Measurements from ENCODE around the gene F13B. TPM values are rescaled to one million over a fixed set of nuclear protein-coding genes. Genes with fewer than 3 reads are reported as not detected.

F13B gene
- total and polyA plus RNA-seq, 2 donors (not counting 3 experiments of a cell fraction or from before 2014, with no cell fraction given), result not detected

- H3K79me2 ChIP-seq (ENCODE audit: control insufficient read depth, insufficient read depth, low read length), result no peaks in the 10 kb centered on the region
- H3K27ac ChIP-seq (ENCODE audit: insufficient read depth, low read depth, low read length), result no peak overlapping the region
- H4K20me1 ChIP-seq (replicated peaks; ENCODE audit: control insufficient read depth, extremely low read depth, insufficient read depth, low read length), result no peaks in the 10 kb centered on the region
- FAIRE-seq (no peak), DNase-seq (ENCODE audit: low read depth, low spot score) (no peak)
- H3K36me3 ChIP-seq (ENCODE audit: control insufficient read depth in 2 of 2, extremely low read depth in 1 of 2, insufficient read depth in 2 of 2, low read length in 2 of 2), result no peaks in the 10 kb centered on the region
- dilution Hi-C loops (cut with MboI; ENCODE audit: extremely low pct_ligation_motif_present, low sequenced_read_pairs) (no loop called here), intact Hi-C loops (cut with micrococcal nuclease) (no loop called here)
- H3K27me3 ChIP-seq (ENCODE audit: control insufficient read depth in 2 of 2, insufficient read depth in 2 of 2, low read length in 2 of 2), result no peaks in the 10 kb centered on the region
- no peaks in the 10 kb centered on the region for H3K4me1 ChIP-seq (ENCODE audit: control insufficient read depth, extremely low read depth, insufficient read depth, low read length)
- H3K9me1 ChIP-seq (replicated peaks; ENCODE audit: control insufficient read depth, extremely low read depth, insufficient read depth, low read length), result no peaks in the 10 kb centered on the region
- TF ChIP-seq POLR2A (IDR thresholded peaks at IDR 0.05; ENCODE audit: low read depth, low read length) (no peak), POLR2AphosphoS5 (IDR thresholded peaks at IDR 0.05; ENCODE audit: insufficient read depth, low read depth, low read length) (no peak), JUN (IDR thresholded peaks at IDR 0.05; ENCODE audit: borderline replicate concordance, insufficient read depth, insufficient read length, low read depth) (no peak), MYC (IDR thresholded peaks at IDR 0.05; ENCODE audit: low read depth, low read length) (no peak), EZH2 (IDR thresholded peaks at IDR 0.05; ENCODE audit: borderline replicate concordance, low read depth, low read length, severe bottlenecking) (no peak), FOS (IDR thresholded peaks at IDR 0.05; ENCODE audit: borderline replicate concordance, insufficient read depth, low read length) (no peak), GATA2 (IDR thresholded peaks at IDR 0.05; ENCODE audit: insufficient read depth, insufficient read length, low read depth, low read length) (no peak)
- TF ChIP-seq, protein P1, sequence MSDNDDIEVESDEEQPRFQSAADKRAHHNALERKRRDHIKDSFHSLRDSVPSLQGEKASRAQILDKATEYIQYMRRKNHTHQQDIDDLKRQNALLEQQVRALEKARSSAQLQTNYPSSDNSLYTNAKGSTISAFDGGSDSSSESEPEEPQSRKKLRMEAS (IDR thresholded peaks at IDR 0.05; ENCODE audit: insufficient read depth, insufficient read length), result no peak
- TF ChIP-seq, protein P2, sequence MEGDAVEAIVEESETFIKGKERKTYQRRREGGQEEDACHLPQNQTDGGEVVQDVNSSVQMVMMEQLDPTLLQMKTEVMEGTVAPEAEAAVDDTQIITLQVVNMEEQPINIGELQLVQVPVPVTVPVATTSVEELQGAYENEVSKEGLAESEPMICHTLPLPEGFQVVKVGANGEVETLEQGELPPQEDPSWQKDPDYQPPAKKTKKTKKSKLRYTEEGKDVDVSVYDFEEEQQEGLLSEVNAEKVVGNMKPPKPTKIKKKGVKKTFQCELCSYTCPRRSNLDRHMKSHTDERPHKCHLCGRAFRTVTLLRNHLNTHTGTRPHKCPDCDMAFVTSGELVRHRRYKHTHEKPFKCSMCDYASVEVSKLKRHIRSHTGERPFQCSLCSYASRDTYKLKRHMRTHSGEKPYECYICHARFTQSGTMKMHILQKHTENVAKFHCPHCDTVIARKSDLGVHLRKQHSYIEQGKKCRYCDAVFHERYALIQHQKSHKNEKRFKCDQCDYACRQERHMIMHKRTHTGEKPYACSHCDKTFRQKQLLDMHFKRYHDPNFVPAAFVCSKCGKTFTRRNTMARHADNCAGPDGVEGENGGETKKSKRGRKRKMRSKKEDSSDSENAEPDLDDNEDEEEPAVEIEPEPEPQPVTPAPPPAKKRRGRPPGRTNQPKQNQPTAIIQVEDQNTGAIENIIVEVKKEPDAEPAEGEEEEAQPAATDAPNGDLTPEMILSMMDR (IDR thresholded peaks at IDR 0.05; ENCODE audit: extremely low read depth in 1 of 2, insufficient read depth in 1 of 2, low read depth in 1 of 2, low read length in 2 of 2), result no peak
- H2AFZ ChIP-seq (ENCODE audit: low read depth, low read length), result no peak overlapping the region
- BruUV-seq (replicated peaks), result no TSS peak
- no peaks in the 10 kb centered on the region for H3K9me3 ChIP-seq (replicated peaks; ENCODE audit: control insufficient read depth, insufficient read depth, low read length)
- CTCF ChIA-PET, result no interaction called here
- no peak overlapping the region for H3K9ac ChIP-seq (replicated peaks; ENCODE audit: extremely low read depth, insufficient read depth, low read length)
- H3K4me3 ChIP-seq (replicated peaks in 1 of 3; ENCODE audit: insufficient read depth in 1 of 3, low read depth in 1 of 3, low read length in 3 of 3), result no peak overlapping the region
- H3K4me2 ChIP-seq (ENCODE audit: insufficient read depth, low read length), result no peak overlapping the region
- POLR2A ChIA-PET, result no interaction called here
Observed at GRCh38 chr1:197011614-197012013, 55.4 kb downstream of the F13B start.
